KBM-7 (cell line): ENCODE measurements around the gene SPINDOC.

Source experiments
- DNase-seq: peaks from one replicate; pipeline ENCODE4 v3.0.0-alpha.2; 2015
- in situ Hi-C: fragments of 300-500 bp; cut with MboI; formaldehyde crosslinking; loops from 2 replicates; pipeline ENCODE4 v1.14.3; 2020; ENCODE audit warnings: low sequenced_read_pairs, low pct_unique_long_range_greater_than_20kb, mixed read lengths

Gene SPINDOC

GRCh38 chr11:63826471-63827190, 13.4 kb downstream of the SPINDOC start:
- in situ Hi-C loops: no loop called here
- no peak for DNase-seq

GRCh38 chr11:63829823-63830489, 16.7 kb downstream of the SPINDOC start:
- DNase-seq: peak; percentile 55
- in situ Hi-C loops: no loop called here

GRCh38 chr11:63831326-63831725, 18.1 kb downstream of the SPINDOC start:
- in situ Hi-C loops: no loop called here
- DNase-seq: no peak

- in situ Hi-C loops: no loop called here
- DNase-seq: peak; percentile 29
These were observed 19.1 kb downstream of the SPINDOC start for GRCh38 chr11:63832336-63832735.

- in situ Hi-C loops: no loop called here
These were observed 19.8 kb downstream of the SPINDOC start for GRCh38 chr11:63833048-63833447.

GRCh38 chr11:63834535-63835157, 21.4 kb downstream of the SPINDOC start:
- in situ Hi-C loops: no loop called here

More at GRCh38 chr11:63833048-63833447, 19.8 kb downstream of the SPINDOC start:
- no peak for DNase-seq

GRCh38 chr11:63835158-63835545, 21.9 kb downstream of the SPINDOC start:
- DNase-seq: no peak
- in situ Hi-C loops: no loop called here

More at GRCh38 chr11:63834535-63835157, 21.4 kb downstream of the SPINDOC start:
- DNase-seq: no peak

GRCh38 chr11:63837027-63837688, 23.9 kb downstream of the SPINDOC start:
- in situ Hi-C loops: no loop called here
- DNase-seq: peak; percentile 83

- peak; percentile 46 for DNase-seq
- in situ Hi-C loops: no loop called here
These were observed 24.5 kb downstream of the SPINDOC start for GRCh38 chr11:63837739-63838138.

- no peak for DNase-seq
- in situ Hi-C loops: no loop called here
These were observed 25.0 kb downstream of the SPINDOC start for GRCh38 chr11:63838150-63838677.

GRCh38 chr11:63838678-63839507, 25.6 kb downstream of the SPINDOC start, which contains the start of gene MARK2:
Gene MARK2, plus strand, starts transcription at chr11:63839110. Its CDS starts 397 bp downstream, at chr11:63839507.
- in situ Hi-C loops: no loop called here
- DNase-seq: peak; percentile 98

- in situ Hi-C loops: loop anchor here (10.0 kb wide), 1 partner anchor 55 kb away; no protein-coding TSS in a partner anchor
- DNase-seq: peak; percentile 71
These were observed 26.5 kb downstream of the SPINDOC start for GRCh38 chr11:63839508-63840355.

GRCh38 chr11:63840356-63841060, 27.3 kb downstream of the SPINDOC start:
- in situ Hi-C loops: loop anchor here (10.0 kb wide), 1 partner anchor 54 kb away; no protein-coding TSS in a partner anchor

GRCh38 chr11:63841554-63841953, 28.3 kb downstream of the SPINDOC start:
- no peak for DNase-seq
- in situ Hi-C loops: loop anchor here (10.0 kb wide), 1 partner anchor 53 kb away; no protein-coding TSS in a partner anchor

More at GRCh38 chr11:63840356-63841060, 27.3 kb downstream of the SPINDOC start:
- DNase-seq: peak; percentile 19

- in situ Hi-C loops: loop anchor here (10.0 kb wide), 1 partner anchor 52 kb away; no protein-coding TSS in a partner anchor
- no peak for DNase-seq
These were observed 29.8 kb downstream of the SPINDOC start for GRCh38 chr11:63843041-63843440.

GRCh38 chr11:63844836-63845235, 31.6 kb downstream of the SPINDOC start:
- in situ Hi-C loops: loop anchor here (10.0 kb wide), 1 partner anchor 50 kb away; no protein-coding TSS in a partner anchor
- no peak for DNase-seq

- DNase-seq: peak; percentile 35
- in situ Hi-C loops: loop anchor here (10.0 kb wide), 1 partner anchor 49 kb away; no protein-coding TSS in a partner anchor
These were observed 32.0 kb downstream of the SPINDOC start for GRCh38 chr11:63845303-63845702.
